ENCODE data around the gene RFXAP.

The RFXAP gene

DNA sequence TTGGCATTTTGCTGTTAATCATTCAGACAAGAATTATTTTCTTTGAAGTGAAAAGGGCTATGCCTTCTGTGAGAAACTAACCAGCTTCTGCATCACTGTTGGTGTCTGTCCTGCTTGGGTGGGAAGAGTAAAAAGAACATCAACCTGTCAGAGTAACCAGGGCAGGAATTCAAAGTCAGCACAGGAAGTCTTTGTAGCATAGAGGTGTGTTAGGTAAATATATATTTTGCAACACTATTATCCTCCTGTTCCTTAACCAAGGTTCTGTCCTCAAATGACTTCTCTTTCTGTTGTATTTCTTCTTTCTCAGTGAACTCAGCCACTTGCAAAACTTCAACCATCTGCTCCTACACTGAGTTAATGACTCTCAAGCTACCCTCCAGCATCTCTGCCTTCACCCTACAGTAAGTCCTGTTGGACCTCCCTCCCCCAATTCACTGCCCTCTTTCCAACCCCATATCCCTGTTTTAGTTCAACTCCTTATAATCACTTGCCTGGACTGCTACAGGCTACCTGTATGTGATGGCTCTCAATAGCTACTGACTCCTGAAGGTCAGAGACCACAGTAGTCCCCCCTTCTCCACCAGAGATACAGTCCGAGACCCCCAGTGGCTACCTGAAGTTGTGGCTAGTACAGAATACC is 51.1 kb downstream of the RFXAP start:
- DNase-seq = no peak

DNA sequence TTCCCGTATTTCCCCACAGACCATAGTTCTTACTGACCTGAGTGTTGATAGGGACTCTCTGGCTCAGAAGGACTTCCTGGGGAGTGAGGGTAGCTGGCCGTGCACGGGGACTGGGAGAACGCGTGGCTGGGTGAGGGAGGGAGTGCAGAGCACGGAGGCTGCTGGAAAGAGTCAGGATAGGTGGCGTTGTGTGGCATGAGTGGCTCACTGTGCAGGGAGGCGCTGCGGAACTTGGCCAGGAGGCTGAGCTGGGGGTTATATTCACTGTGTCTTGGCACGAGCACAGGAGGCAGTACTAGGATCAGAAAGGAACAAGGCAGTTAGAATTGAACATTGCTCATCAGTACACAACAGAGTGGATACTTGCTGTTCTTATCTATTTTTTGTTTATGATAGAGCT is 53.6 kb downstream of the RFXAP start:
- no peak for DNase-seq

DNA sequence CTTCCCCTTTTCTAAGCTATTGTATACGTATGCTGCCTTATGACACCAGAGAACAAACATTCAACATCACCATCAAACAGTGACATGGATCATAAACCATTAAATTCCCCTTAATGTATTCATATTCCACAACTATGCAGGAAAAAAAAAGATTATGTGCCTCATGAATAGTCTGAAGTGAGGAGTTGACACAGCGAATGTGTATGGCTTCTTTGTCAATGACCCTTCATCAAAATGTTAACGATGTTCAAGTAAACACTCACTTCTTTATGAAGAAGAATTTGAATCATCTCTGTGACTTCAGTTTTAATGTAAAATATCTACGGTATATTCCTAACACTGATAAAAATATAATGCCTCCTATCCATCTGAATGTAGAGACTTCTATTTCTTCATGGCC is 56.4 kb downstream of the RFXAP start:
- DNase-seq = no peak

DNA sequence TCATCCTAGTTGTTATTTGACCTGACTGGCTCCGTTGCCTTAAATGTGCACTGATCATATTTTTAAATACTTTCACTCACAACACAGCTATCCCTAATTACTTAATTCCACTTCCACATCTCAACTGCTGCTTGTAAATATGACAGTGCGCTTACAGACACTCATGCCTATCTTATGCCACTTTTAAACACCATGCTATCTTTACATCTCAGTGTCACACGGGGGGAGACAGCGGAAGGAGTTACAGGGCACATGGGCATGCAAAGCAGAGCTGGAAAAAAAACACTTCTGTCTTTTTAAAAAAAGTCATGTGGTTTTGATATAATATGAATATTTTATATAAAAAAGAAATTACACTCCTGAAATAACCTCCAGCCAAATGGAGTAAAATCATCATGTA is 56.9 kb downstream of the RFXAP start:
- no peak for DNase-seq
